GM21360 (cell line): ENCODE data around the gene ASRGL1.

Source experiments
- ATAC-seq: cut with Tn5 transposase; IDR thresholded peaks from one replicate; pipeline ENCODE4 v1.9.1; 2021; ENCODE audit warnings: mild to moderate bottlenecking, moderate library complexity; ENCODE audit not compliant: unreplicated experiment

Gene ASRGL1

DNA sequence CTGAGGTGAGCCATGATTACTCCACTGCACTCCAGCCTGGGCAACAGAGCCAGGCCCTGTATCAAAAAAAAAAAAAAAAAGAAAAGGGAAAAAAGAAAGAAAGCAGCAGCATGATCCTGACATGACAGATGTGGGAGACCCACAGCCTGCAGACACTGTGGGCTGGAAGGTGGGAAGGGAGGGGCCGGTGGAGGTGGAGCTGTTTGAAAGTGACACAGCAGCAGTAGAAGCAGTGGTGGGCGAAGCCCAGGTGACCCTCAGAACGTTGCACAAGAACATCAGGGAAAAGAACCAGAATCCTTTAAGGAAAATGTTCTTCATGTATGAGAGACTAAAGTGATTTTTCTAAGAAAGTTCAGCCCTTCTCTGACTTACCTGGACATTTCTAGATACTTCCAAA, 55.3 kb downstream of the ASRGL1 start:
- no peak for ATAC-seq

DNA sequence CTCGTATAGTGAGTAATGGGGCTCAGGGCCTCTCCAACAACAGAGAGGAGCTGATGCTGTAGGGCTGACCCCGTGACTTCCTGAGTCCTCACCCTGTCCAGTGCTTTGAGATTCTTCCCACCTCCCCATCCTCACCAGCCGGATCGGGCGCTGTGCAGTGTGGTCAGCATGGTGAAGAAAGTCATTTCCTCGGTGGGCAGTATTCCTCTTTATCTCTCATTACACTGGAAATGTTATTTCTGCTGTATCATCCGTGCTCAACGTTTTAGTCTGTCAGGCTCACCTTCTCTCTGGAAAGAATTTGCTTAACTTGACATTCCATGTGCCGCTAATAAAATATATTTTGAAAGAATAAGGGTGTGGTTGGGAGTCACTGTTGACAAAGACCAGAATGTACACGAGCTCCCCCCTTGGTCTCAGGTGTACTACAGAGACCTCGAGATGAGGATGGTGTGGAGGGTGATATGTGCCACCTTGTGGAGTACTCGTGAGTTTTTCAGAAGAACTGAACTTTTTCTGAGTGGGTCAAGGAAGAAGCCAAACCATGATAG, 55.9 kb downstream of the ASRGL1 start:
- ATAC-seq: no peak

DNA sequence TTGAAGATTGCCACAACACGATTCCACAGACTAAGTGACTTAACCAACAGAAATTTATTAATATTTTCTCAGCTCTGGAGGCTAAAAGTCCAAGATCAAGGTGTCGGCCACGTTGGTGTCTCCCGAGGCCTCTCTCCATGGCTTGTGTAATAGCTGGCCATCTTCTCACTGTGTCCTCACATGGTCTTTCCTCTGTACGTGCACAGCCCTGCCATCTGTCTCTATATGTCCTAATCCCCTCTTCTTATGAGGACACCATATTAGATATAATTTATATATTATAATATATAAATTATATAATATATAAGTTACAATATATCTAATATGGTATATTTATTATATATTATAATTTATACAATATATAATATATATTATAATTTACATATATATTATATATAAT, 56.5 kb downstream of the ASRGL1 start:
- no peak for ATAC-seq

DNA sequence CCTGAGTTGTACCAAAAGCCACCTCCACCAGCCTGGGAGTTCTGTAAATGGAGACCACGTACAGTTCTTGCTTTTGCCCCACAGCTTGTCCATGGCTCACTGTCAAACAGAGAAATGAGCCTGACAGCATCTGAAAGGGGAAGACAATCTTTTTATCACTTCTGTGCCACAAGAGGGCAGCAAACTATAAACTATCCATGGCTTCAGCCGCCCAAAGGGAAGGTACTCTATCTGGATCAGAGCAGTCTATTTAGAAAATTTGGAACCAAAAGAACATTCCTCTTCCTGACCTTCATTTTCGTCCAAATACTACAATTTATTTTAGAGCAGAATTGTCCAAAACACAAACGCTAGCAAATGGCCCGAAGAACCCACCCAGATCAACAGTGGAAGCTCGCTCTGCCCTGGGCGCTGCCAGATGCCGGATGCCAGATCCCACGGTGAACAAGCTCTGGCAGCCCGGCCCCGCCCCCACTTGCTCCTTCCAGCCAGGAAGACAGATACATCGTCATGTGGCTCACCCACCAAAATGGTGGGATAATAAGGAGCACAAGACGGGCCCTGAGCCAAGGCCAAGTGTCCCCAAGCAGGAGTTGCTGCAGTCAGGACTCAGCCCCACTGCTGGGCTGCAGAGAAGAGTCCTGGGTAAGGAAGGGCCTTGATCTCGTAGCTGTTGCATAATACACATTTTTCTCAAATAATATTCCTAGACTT, 57.7 kb downstream of the ASRGL1 start:
- ATAC-seq: no peak

DNA sequence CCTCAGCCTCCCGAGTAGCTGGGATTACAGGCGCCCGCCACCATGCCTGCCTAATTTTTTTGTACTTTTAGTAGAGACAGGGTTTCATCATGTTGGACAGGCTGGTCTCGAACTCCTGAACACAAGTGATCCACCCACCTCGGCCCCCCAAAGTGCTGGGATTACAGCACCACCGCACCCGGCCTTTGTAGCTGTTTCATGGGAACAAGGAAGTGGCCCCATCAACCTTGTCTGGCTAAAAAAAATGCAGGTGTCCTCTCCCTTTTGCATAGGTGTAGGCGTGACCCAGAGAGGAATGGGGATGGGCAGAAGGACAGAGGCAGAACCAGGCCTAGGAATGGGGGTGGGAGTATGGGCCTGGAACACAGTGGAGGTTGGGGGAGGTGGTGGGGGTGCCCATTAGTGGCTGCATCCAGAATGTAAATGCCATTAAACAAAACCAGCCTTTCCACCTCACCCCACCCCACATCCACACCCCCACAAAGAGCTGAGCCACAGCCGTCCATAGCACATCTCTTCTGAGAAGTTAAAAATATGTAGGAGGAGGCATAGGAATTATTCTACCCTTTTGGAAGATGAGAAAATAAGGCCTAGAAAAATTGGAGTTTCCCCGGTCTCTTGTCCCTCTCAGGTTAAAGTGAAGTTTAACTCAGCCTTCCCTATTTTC, 58.8 kb downstream of the ASRGL1 start:
- no peak for ATAC-seq

DNA sequence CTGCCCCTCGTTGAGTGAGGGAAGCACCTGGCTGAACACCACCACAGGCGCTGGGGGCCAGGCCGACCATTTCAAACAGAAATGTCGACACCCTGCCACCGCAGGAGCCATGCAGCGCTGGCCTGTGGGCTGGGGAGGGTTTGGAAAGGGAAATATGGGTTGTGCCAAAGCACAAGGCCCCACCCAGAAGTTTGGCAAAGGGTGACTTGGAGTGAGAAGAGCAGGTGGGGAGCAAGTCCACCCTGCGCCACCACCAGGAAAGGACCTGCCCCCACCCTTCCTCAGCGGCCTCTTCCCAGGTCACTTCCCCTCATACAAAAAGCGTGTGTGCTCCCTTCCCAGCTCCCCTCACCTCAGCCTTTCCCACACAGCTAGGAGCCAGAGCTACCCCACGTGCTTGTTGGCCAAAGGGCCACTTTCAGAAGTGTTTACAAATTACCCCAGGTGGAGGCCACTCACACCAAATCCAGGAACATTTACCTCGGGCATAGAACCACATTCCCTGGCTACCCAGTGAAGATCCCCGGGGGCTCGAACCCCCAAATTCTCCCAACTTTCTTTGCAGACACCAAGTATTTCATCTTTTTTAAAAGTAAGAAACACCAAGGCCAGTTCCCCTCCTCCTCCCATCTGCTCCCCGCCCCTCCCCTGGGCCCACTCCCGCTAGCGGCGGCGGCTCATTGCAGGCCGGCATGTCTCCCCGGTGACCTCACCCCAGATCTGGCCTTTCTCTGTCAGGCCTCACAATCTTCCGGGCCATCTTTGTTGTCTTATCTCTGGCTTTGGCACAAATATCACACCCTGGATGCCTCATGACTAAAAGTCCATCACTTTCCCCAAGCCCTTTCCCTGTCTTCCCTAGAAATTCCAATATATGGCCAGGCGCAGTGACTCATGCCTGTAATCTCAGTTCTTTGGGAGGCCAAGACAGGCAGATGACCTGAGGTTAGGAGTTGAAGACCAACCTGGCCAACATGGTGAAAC, 61.1 kb downstream of the ASRGL1 start:
- no peak for ATAC-seq

DNA sequence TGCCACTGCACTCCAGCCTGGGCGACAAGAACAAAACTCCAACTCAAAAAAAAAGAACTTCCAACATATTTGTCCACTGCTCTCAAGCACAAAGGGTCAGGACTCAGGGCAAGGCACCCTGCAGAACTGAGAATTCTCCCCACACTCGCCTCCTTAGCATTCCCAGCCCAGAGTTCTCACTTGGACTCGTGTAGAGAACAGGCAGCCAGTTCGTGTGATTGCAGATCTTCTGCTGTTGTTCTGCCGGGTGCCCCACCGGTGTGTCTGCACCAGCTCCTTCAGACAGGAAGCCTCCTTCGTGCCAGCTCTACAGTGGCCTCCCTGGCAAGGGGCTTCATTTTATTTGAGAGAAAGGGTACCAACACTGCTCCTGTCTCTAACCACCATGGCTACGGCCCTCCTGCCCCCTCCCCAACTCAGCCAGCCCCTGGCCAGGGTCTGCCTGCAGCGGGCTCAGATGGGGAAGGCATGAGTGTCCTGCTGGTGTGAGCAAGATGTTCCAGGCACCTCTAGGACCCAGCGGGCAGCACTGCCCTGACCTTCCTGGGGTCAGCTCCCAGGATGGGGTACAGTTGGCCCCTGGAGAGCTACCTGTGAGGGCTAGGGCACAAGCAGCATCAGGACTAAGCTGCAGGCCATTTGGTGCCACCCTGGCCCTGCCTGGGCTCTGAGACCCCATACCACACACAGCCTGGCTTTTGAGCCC, 62.1 kb downstream of the ASRGL1 start:
- no peak for ATAC-seq

DNA sequence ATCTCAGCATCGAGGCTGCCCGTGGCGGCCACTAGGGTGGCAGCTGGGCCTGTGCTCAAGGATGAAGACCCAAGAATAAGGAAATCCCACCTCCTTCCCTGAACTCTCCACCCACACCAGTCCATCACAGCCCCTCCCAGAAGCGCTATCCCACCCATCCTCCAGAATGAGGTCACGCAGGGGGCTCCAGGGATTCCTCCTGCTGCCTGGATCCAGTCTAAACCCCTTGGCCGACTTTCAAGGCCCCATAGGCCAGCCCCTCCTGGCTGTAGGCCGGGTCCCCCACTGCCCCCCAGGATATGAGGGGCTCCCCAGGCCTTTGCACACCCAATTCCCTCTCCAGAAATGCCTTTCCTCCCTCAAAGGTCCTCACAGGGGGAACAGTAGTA, 62.6 kb downstream of the ASRGL1 start:
- ATAC-seq: no peak

DNA sequence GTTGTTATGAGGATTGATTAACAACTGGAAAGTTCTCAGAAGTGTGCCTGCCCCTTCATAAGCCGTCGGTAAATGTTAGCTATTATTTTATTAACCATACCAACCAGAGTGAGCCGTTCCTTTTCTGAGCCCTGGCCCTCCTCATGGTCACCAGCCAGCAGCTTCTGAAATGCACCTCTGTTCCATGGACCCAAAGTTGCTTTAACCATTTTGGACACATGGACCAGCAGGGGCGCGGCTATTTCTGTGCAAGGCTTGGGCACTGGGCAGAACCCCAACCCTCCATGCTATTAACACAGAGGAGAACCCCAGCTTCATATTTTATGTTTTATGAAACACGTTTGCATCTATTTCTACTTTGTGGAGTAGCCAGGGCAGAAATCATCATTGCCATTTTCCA, 63.0 kb downstream of the ASRGL1 start:
- ATAC-seq: no peak

DNA sequence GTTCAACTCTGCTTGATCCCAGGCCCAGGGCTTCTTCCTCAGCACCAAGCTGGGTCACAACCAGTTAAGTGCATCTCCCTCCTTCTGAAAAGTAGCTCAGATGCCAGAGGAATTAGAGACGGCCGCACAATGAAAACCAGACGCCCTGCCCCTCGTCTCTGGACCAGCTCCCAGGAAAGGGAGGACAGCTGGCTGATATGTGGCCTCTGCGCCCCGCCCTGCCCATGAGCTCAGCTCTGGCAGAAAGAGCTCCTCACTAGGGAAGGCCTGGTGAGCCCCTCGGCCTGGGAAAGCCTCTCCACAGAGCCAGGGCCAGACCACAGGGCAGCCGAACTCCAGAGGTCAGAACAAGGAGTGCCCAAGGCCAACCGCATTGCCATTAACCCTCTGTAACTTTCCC, 63.5 kb downstream of the ASRGL1 start:
- ATAC-seq: no peak

DNA sequence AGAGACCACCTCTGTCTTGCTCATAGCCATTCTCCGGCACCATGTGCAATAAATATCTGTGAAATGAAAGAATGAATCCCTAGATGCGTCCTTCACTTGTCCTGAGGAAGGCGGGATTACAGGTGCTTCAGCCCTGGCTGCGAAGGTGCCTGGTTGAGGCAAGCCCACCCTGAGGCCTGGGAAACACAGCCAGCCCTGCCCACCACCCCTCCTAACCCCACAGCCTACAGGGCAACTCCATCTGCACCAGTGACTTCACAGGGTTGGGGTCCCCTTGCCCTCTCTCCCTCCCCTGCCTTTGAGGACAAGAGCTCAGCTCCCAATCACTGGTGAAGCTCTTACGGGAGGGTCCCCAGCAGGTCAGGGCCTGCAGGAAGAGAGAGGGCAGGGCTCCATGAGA, 64.1 kb downstream of the ASRGL1 start:
- no peak for ATAC-seq

DNA sequence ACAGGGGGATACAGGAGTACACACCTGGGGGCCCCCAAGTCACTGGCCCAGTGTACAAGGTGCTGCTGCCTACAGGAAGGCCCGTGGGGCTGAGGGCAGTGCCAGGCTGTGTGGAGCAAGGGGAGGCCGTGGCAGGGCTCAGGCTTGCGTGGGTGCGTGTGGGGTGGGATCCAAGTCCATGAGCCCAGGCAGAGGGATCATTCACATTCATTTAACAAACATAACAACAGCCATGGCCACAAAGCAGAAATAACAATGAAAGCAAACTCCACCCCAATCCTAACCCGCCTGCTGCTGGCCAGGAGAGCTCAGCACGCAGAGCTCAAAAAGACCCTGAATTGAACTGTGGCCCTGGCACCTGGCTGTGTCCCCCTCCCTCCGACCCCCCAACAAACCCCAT, 64.6 kb downstream of the ASRGL1 start:
- no peak for ATAC-seq

DNA sequence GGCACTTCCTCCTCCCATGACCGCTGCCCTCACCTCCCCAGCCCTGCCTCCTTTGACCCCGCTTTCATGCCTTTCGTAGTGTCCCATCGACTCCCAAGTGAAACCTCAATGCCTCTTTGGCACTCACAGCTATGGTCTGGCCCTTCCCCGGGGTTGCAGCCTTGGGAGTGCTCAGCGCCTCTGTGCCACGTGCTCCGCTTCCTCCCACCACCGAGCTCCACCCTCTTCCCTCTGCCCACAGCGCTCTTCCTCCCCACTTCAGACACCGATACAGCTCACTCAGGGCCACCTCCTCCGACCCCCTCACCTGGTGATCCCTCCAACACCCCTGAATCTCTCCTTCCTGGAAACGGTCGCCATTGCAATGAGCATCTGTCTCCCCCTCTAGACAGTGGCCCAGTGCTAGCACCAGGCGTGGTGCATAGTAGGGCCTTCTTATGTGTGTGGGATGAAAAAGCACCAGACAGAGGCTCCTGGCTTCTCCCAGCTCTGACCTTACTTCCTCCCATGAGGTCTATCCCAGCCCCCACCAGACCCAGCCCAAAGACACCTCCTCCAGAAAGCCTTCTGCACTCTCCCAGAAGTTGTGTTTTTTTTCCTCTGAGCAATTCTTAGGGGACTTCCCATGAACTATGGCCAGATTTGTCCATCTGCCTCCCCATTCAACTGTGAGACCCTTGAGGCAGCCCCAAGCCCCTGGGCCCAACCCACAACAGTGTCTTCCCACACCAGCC, 65.1 kb downstream of the ASRGL1 start:
- ATAC-seq: no peak

DNA sequence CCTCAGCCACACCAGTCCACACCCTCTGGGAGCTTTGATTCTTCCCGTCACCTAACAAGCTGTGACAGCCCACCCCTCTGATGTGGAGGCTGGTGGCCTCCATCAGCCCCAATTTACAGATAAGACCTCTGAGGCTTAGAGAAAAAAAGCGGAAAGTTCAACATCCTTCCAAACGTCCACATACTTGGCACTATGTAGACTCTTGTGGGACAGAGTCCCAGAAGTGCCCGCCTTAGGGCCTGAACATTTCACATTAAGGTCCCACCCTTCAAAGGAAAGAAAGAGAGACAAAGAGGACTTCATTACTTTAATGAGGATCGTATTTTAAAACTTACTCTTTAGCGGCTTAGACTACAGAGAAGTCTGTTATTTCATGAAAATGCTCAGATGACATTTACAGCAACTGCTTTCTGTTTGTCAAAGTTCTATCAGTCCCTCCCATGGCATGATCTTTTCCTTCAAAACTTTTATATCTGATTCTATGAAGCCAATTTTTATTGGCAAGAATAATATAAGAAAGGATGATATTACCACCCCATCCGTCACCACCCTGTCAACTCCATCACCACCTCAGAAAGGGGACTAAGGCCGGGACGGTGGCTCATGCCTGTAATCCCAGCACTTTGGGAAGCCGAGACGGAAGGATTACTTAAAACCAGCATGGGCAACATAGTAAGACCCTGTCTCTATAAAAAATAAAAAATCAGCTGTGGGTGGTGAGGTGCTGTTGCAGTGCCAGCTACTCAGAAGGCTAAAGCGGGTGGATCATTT, 65.9 kb downstream of the ASRGL1 start:
- ATAC-seq: no peak

DNA sequence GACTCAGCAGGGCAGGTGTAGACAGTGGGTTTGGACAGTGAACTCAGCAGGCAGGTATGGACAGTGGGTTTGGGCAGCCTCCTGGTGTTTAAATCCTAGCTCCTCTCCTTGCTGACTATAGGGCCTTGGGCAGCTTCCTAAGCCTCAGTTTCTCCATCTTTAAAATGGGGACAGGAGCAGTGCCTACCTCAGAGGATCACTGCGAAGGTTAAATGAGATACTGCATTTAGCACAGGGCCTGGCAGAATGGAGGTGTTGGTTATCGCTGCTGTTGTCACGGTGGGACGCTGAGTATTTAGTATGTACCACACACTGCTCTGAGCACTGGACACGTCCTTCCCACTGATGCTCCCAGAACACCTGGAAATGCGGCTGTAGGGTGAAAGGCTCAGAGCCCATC, 67.2 kb downstream of the ASRGL1 start:
- no peak for ATAC-seq

DNA sequence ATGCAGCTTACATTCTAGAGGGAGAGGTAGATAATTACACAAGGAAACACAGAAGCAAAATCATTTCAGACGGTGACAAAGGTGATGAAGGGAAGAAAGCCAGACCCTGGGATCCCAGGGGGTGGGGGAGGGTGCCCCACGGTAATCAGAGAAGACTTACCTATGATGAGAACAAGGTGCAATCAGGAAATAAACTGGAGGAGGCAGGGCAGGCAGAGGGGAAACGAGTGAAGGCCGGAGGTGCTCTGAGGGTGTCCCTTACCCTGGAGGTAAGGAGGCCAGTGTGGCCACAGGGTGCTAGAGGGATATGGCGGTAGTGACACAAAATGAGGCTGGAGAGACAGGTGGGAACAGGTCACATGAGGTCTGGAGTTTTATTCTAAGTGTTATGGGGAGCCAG, 67.7 kb downstream of the ASRGL1 start:
- ATAC-seq: no peak

DNA sequence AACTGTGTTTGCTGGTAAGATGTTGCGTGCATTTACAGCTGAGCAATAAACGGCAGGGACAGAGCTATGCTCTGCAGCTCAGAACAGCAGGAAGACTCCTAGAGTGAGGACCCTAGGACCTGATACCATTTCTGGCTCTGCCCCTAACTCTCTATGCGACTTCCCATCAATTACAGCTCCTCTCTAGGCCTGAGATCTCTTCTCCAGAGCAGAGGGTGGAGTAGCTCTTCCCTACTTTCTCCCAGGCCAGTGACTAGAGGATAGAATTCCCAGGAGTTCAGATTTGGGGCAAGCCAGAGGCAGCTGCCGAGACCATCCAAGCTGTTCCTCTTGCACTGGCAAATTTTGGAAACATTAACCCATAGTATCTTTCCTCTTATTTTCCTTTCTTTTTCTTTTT, 68.8 kb downstream of the ASRGL1 start:
- ATAC-seq: no peak

DNA sequence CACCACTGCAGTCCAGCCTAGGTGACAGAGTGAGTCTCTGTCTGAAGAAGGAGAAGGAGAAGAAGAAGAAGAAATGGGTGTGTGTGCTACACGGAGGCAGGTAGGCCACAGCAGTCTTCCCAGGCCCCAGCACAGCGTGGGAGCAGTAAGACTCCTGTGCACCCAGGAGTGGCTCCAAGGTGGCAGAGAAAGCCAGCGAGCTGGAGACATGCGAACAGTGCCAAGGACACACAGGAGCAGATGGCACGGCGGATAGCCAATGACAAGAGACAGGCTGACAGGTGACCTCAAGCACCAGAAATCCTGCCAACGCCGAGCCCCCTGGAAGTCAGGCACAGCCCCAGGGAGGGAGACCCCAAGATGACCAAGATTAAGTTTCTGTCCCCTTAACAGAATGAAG, 72.6 kb downstream of the ASRGL1 start:
- no peak for ATAC-seq

DNA sequence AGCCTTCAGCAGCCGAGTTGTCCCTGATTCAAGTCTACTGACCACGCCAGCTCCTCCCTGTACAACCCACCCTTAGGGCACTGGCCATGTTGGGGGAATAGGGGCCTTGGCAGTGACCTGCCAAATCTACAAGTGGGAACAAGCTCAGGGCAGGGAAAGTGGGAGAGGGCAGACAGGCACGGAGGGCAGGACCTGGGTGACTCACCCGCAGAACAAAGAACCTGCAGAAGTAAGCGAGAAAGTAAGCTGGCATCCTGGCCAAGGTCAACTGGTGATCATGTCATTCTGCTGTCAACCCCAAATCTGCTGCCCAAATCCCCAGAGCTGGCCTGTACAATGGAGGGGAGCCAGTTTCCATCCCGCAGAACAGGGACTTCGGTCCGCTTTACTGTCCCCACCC, 73.7 kb downstream of the ASRGL1 start:
- no peak for ATAC-seq
